HG02678 (cell line): ENCODE data around the gene TNFSF13.

Experiments used
- ATAC-seq: cut with Tn5 transposase; IDR thresholded peaks from one replicate; pipeline ENCODE4 v1.9.1; 2021; ENCODE audit warnings: mild to moderate bottlenecking, moderate library complexity; ENCODE audit not compliant: unreplicated experiment

Gene TNFSF13

GRCh38 chr17:7573324-7574080 is 15.0 kb downstream of the TNFSF13 start:
- ATAC-seq: no peak

- no peak for ATAC-seq
These were observed 15.8 kb downstream of the TNFSF13 start for GRCh38 chr17:7574176-7574953.

GRCh38 chr17:7575481-7575883 is 16.9 kb downstream of the TNFSF13 start:
- ATAC-seq: no peak

GRCh38 chr17:7575959-7576358 is 17.4 kb downstream of the TNFSF13 start:
- ATAC-seq: no peak

- ATAC-seq: no peak
These were observed 17.9 kb downstream of the TNFSF13 start for GRCh38 chr17:7576432-7576937.

- no peak for ATAC-seq
These were observed 19.0 kb downstream of the TNFSF13 start for GRCh38 chr17:7577327-7578199.

GRCh38 chr17:7579001-7579833 is 20.7 kb downstream of the TNFSF13 start, which contains the start of gene CD68:
Gene CD68, plus strand, starts transcription at chr17:7579638. Its CDS starts 40 bp downstream, at chr17:7579678.
- ATAC-seq: peak; percentile 36

GRCh38 chr17:7579834-7580603 is 21.5 kb downstream of the TNFSF13 start:
- ATAC-seq: no peak

GRCh38 chr17:7580604-7581575 is 22.3 kb downstream of the TNFSF13 start:
- no peak for ATAC-seq

GRCh38 chr17:7582396-7583252 is 24.1 kb downstream of the TNFSF13 start:
- ATAC-seq: no peak

- ATAC-seq: peak; percentile 77
These were observed 24.9 kb downstream of the TNFSF13 start, which contains the start of gene MPDU1 for GRCh38 chr17:7583253-7584109. Gene MPDU1, plus strand, starts transcription at chr17:7583852. Its CDS starts 11 bp downstream, at chr17:7583863.

- ATAC-seq: no peak
These were observed 28.3 kb downstream of the TNFSF13 start for GRCh38 chr17:7586673-7587419.

- ATAC-seq: no peak
These were observed 29.0 kb downstream of the TNFSF13 start for GRCh38 chr17:7587420-7588151.

- no peak for ATAC-seq
These were observed 30.1 kb downstream of the TNFSF13 start for GRCh38 chr17:7588553-7589203.
